Stimulated activated naive CD8-positive, alpha-beta T cell treated with anti-CD3 and anti-CD28 coated beads, Interleukin-15, Interleukin-2, amounts not matched to agents 100 ng/mL and 50 ng/mL, for 24 hours (primary cell): Measurements from ENCODE around the gene STK25.

Experiments used
- H3K27ac Mint-ChIP-seq: one replicate; pipeline ENCODE4 v1.8.0; 2021; ENCODE audit warnings: mild to moderate bottlenecking, mixed read lengths
- H3K27me3 Mint-ChIP-seq: one replicate; pipeline ENCODE4 v1.8.0; 2021; ENCODE audit warnings: mixed read lengths
- H3K36me3 Mint-ChIP-seq: one replicate; pipeline ENCODE4 v1.8.0; 2021; ENCODE audit warnings: low read depth, mixed read lengths
- H3K4me1 Mint-ChIP-seq: one replicate; pipeline ENCODE4 v1.8.0; 2021; ENCODE audit warnings: low read depth, mixed read lengths
- H3K4me3 Mint-ChIP-seq: one replicate; pipeline ENCODE4 v1.8.0; 2021; ENCODE audit warnings: mild to moderate bottlenecking, mixed read lengths
- H3K9me3 Mint-ChIP-seq: one replicate; pipeline ENCODE4 v1.8.0; 2021; ENCODE audit warnings: mixed read lengths

STK25 gene

DNA sequence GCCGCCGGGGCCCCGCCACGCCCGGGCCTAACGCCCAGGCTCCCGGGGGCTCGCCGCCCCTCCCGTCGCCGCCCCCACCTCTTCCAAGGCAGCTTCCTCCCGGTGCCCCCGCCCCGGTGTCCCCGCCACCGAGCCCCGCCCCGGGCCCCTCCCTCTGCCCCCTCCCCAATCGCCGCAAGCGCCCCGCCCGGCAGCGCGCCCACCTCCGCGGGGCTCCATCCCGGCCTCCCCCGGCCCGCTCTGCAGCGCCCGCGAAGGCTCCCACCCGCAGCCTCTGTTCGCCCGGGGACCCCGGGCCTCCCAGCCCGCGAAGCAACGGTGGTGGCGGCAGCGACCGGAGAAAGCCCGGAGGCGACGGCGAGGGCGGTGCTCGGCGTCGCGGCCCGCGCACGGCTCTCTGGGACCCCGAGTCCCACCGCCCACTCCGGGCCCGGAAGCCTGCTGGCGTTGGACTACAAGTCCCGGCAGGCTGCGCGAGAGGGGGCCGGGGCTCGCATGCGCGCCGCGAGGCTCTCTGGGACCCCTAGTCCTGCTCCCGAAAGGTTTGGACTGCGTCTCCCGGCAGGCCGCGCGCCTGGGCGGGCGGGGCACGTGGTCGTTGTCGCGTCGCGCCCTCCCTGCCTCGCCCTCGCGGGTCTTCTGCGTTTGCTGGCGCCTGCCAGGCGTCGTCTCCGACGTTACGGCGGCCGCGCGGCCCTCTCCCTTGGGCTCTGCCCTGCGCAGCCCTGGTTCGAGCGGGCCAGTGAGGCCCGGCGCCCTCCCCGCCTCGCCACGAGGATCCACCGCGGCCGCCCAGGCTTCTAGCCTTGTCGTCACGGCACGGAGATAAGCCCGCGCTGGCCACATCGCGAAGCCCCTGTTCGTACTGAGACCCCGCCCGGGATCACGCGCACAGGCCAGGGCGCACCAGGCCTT lies at the start of gene STK25:
TSS of gene STK25 (minus strand) at position 345 of the 915 bp plus-strand sequence. CDS start 549 bp downstream, outside the sequence.
- Mint-ChIP-seq H3K4me1 (peaks cover 20% of the 10 kb centered on the region), H3K27ac (peak within 1 kb of the TSS; percentile 76), H3K36me3 (no peaks in the 10 kb centered on the region), H3K9me3 (no peaks in the 10 kb centered on the region), H3K4me3 (peak within 1 kb of the TSS; percentile 86), H3K27me3 (no peaks in the 10 kb centered on the region)

DNA sequence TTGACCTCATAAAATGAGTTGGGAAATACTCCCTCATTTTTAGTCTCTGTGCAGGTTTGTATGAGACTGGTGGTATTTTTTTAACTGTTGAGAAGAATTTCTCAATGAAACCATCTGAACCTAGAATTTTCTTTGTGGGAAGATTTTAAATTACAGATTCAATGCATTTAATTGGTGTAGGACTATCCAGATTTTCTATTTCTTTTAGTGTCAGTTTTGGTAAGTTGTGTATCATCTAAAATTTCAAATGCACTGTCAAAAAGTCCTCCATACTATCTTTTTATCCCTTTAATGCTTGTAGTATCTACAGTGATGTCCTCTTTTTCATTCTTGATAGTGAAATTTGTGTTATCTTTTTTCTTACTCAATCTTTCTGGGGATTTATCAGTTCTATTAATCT lies 48.4 kb upstream of the STK25 start:
- peaks cover 9% of the 10 kb centered on the region for H3K9me3 Mint-ChIP-seq
- no peak overlapping the region for H3K27ac Mint-ChIP-seq
- H3K36me3 Mint-ChIP-seq: peaks cover 9% of the 10 kb centered on the region
- H3K4me3 Mint-ChIP-seq: no peak overlapping the region
- peaks cover 46% of the 10 kb centered on the region for H3K27me3 Mint-ChIP-seq
- H3K4me1 Mint-ChIP-seq: peaks cover 4% of the 10 kb centered on the region

DNA sequence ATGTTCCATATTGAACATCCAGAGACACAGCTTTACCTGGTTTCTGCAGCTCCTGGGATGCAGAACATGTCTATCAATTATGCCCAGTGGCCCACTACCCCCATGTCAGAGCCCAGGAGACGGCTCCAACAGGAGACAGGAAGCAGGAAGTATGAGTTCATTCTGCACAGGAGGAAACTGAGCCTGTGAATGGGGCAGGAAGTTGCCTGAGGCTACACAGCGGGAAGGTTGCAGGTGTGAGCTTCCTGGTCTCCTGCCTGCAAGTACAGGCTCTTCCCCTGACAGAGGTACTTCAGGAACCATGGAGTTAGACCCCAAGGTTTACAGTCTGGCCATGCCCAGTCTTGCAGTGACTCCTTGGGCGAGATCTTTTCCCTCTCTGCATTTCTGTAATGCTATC lies 47.3 kb upstream of the STK25 start:
- no peak overlapping the region for H3K27ac Mint-ChIP-seq
- peaks cover 52% of the 10 kb centered on the region for H3K27me3 Mint-ChIP-seq
- peaks cover 4% of the 10 kb centered on the region for H3K4me1 Mint-ChIP-seq
- peaks cover 9% of the 10 kb centered on the region for H3K36me3 Mint-ChIP-seq
- H3K4me3 Mint-ChIP-seq: no peak overlapping the region
- peaks cover 9% of the 10 kb centered on the region for H3K9me3 Mint-ChIP-seq

DNA sequence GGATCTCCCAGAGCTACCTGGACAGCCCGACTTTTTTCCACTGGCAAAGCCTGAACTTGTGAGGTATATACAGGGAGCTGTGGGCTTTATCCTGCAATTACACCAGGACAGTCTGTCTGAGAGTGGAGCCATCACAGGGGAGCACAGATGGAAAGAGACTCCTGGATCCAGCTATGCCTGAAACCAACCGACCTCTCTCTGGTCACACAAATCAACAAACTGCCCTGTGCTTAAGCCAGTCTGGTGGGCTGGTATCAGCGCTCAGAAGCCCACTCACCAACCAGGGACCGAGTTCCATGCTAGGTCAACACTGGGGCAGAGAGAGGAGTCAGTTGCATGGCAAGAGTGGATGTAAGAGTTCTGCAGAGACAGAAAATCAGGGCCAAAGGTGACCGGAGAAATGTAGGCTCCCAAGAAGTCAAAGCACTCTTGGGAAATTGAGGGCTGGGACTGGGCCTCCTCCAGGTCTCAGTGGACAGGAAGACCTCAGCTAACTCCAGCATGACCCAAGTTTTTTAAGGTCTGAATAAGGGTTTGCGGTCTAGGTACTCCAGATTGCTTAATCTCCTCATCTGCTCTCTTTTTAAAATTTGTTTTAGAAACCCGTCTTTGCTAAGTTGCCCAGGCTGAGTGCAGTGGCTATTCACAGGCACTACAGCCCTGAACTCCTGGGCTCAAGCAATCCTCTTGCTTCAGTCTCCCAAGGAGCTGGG lies 46.4 kb upstream of the STK25 start:
- Mint-ChIP-seq H3K27me3 (peaks cover 43% of the 10 kb centered on the region), H3K4me1 (peaks cover 4% of the 10 kb centered on the region), H3K27ac (no peak overlapping the region), H3K4me3 (no peak overlapping the region), H3K9me3 (peaks cover 9% of the 10 kb centered on the region), H3K36me3 (peaks cover 9% of the 10 kb centered on the region)

DNA sequence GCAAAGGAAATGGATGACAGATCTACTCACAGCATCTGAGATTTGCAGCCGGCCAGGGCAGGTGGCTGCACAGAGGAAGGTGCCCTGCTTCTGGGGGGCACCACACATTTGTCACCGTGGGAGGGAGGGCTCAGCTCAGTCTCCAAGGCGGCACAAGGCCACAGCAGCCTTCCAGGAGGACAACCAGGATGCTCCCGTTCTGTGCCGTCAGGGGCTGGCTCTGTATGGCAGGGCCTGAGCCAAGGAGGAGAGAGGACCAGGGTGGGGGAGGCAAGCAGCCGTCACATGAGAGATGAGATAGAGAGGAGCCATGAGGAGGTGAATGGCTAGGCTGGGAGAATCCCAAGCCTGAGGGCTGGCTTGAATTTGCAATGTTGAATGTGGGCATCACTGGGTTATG lies 45.6 kb upstream of the STK25 start:
- Mint-ChIP-seq H3K4me1 (peaks cover 4% of the 10 kb centered on the region), H3K27me3 (peaks cover 42% of the 10 kb centered on the region), H3K9me3 (peaks cover 9% of the 10 kb centered on the region), H3K4me3 (no peak overlapping the region), H3K36me3 (peaks cover 9% of the 10 kb centered on the region), H3K27ac (no peak overlapping the region)

DNA sequence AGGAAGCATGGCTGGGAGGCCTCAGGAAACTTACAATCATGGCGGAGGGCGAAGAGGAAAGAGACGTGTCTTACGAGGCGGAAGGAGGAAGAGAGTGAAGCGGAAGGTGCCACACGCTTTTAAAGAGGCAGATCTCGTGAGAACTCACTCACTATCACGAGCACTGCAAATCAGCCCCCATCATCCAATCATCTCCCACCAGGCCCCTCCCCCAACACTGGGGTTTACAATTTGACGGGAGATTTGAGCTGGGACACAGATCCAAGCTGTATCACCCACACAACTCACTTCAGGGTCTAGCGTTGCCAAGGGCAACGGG lies 45.1 kb upstream of the STK25 start:
- H3K4me3 Mint-ChIP-seq: no peak overlapping the region
- H3K36me3 Mint-ChIP-seq: peaks cover 9% of the 10 kb centered on the region
- peaks cover 4% of the 10 kb centered on the region for H3K4me1 Mint-ChIP-seq
- H3K27ac Mint-ChIP-seq: no peak overlapping the region
- H3K9me3 Mint-ChIP-seq: peaks cover 9% of the 10 kb centered on the region
- peaks cover 45% of the 10 kb centered on the region for H3K27me3 Mint-ChIP-seq

DNA sequence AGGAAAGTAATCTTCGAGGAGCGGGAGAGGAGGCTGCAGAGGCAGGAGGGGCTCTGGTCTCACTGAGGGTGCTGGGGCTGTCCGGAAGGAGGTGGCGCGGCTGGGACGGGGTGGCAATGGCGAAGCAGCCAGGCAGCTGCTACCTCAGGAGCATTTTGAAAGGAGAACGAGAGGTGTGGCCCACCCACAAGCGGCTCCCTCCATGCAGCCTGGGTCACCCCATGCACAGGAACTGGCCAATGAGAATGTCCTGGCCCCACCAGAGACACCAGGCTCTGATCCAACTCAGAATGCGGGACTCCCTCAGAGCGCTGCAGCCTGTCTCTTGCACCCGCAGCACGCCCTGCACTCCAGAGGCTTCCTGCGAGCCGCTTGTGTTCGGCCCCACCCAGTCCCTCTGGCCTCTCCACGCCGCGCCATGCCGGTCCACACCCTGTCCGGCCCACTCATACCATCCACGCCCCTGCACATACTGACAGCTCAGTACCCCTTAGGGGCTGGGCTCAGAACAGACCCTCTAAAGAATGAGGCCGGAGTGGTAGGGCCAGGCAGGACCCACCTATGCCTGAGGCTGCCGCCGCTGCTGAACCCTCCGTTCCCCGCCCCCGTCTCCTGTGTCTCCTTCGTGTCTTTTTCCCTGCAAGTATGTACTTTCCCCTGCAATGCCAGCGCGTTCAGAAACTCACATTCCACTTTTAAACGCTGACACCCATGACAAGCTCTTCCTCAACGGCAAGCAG lies 43.8 kb upstream of the STK25 start:
- Mint-ChIP-seq H3K4me3 (no peak overlapping the region), H3K27me3 (peaks cover 32% of the 10 kb centered on the region), H3K4me1 (no peaks in the 10 kb centered on the region), H3K27ac (no peak overlapping the region), H3K36me3 (no peaks in the 10 kb centered on the region), H3K9me3 (no peaks in the 10 kb centered on the region)

DNA sequence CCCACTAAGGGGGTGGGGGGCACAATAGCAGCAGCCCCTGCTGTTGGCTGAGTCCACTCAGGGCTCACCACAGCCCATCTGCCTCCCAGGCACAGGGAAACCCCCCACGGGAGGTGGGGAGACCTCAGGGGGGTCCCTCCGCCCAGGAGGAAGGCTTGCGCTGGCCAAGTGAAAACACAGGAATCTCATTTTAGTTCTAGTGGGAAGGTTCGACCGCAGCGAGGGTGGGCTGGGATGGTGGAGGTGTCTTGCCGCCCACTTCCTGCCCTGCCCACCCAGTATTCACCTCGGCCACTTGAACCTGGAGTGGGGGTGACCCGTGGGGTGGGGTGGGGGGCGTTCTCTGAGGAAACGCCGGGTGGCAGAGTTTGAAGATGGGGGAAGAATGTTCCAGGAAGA lies 43.2 kb upstream of the STK25 start:
- Mint-ChIP-seq H3K9me3 (no peaks in the 10 kb centered on the region), H3K27ac (no peak overlapping the region), H3K27me3 (peaks cover 26% of the 10 kb centered on the region), H3K4me3 (no peak overlapping the region), H3K36me3 (no peaks in the 10 kb centered on the region), H3K4me1 (no peaks in the 10 kb centered on the region)

DNA sequence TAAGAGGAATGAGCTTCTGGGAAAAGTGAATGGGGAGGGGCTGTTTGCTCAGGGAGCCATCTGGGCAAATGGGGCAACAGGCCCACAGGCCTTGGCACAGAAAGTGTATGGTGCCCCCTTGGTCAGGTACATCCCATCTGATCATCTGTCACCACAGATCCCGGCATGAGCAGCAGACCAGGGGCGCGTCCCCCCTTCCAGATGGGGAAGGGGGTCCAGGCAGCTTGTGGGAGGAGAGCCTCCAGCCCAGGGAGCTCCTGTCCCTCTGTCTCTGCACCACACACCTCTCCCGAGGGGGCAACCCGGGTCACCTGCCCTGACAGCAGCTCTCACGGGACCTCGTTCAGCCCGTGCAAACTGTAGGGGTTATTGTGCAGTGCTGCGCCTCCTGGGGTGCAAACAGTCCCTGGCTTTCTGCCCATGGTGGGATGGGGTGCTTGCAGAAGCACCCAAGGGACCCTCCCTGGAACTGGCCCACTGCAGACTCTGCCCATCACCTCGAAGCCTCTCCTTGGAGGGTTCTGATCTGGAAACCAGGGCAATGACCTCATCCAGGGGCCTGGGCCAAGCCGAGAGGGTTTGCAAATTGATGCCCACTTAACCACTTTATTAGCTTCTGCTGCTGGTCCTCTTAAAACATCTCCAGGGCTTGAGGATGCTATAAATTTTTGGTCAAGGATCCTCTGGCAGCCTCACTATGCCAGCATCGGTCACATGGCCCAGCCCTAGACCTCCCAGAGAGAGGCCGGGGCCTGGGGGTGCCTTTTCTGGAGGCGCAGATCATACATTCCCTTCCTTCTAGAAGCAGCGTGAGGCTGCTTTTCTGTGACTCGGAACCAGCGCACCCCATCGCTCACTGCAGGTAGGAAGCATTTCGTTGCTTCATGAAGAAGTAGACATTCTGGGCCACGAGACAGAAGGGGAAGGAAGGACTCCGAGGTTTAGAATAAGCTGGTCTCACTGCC lies 42.5 kb upstream of the STK25 start:
- Mint-ChIP-seq H3K4me3 (no peak overlapping the region), H3K9me3 (no peaks in the 10 kb centered on the region), H3K27me3 (peaks cover 21% of the 10 kb centered on the region), H3K27ac (no peak overlapping the region), H3K36me3 (no peaks in the 10 kb centered on the region), H3K4me1 (no peaks in the 10 kb centered on the region)

DNA sequence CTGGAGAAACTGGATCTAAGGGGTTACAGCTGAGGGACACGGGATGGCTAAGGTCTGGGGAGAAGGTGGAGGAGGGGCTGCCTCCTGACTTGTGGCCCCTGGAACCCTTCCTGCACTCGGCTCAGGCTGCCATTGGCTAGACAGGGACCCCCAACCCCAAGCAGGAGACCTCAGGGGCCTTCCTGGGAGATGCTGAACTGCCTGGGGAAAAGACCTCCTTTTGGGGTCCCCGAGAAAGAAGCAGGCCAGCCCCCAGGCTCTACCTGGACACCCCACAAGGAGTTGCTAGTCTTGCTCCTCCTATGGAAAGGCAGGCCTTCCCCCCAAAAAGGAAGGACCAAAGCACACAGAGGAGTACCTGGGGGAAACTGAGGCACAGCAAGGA lies 40.1 kb upstream of the STK25 start:
- Mint-ChIP-seq H3K9me3 (no peaks in the 10 kb centered on the region), H3K36me3 (no peaks in the 10 kb centered on the region), H3K27me3 (peaks cover 20% of the 10 kb centered on the region), H3K27ac (no peak overlapping the region), H3K4me1 (no peaks in the 10 kb centered on the region), H3K4me3 (no peak overlapping the region)

DNA sequence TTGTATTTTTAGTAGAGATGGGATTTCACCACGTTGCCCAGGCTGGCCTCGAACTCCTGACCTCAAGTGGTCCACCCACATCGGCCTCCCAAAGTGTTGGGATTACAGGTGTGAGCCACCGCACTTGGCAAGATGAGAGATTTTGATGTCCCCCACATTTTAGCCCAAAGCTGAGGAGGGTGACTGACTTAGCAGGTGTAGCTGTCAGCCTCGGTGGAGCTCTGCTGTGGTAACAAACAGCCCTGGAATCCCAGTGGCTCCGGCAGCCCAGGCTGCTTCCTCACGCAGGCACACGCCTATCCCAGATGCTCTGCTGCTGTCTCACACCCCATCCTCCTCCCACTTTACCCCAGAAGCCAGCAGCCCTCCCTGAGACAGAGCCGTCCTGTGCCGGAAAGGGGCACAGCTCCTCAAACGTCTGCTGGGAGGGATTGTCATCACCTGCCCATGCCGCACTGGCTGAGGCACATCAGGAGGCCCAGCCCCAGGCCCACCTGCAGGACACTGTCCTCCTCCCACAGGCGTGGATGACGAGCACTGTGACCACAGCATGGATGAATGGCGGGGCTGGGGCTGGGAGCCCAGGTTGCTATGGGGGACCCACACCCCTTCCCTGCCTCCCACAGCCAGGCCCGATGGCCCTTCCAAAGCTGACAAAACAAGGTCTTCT lies 39.5 kb upstream of the STK25 start:
- H3K27me3 Mint-ChIP-seq: peaks cover 23% of the 10 kb centered on the region
- no peaks in the 10 kb centered on the region for H3K4me1 Mint-ChIP-seq
- H3K9me3 Mint-ChIP-seq: no peaks in the 10 kb centered on the region
- no peak overlapping the region for H3K4me3 Mint-ChIP-seq
- H3K36me3 Mint-ChIP-seq: no peaks in the 10 kb centered on the region
- H3K27ac Mint-ChIP-seq: no peak overlapping the region

DNA sequence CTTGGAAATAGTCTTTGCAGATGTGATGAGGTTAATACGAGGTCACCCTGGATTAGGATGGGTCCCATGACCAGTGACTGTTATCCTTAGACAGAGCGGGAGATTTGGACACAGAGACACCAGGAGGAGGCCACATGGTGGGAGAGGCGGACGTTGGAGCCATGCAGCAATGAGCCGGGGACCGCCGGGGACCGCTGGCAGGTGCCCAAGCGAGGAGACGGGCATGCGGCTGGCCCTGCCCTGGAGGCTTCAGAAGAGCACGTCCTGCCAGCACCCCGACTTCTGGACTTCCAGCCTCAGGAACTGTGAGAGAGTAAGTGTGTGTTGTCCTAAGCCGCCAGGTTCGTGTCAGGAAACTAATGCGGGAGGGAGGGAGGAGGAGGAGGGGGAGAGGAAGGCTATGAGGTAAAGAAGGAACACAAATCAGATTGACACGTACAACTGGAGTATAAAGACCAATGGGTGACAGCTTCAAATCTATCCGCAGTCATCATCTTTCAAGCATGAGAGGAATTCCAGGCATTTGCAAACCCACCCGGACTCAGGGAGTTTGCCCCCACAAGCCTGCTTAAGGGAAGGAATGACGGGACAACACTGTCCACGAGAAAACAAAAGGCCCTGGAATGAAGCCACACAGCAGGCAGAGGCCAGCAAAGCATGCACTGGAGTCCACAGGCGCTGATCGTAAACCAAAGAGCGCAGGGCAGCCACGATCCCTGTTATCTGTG lies 38.6 kb upstream of the STK25 start:
- Mint-ChIP-seq H3K36me3 (no peaks in the 10 kb centered on the region), H3K4me1 (no peaks in the 10 kb centered on the region), H3K4me3 (no peak overlapping the region), H3K27ac (no peak overlapping the region), H3K9me3 (no peaks in the 10 kb centered on the region), H3K27me3 (peaks cover 23% of the 10 kb centered on the region)
